Naive thymus-derived CD8-positive, alpha-beta T cell (primary cell): Measurements from ENCODE around the gene ZIC1. TPM values are rescaled to one million over a fixed set of nuclear protein-coding genes. Genes with fewer than 3 reads are reported as not detected.

Experiments
- ATAC-seq, 2 donors: fragments of 150-1000 bp; cut with Tn5 transposase in 1 of 2; sonication (Bioruptor Pico), chemical (Tn5 transposase) in 1 of 2; 1 replicate in 1 of 2; 2 replicates in 1 of 2; pipeline ENCODE4 v1.10.0; 2021; ENCODE audit warnings: mild to moderate bottlenecking in 2 of 2, moderate library complexity in 2 of 2
- POLR2A ChIA-PET: fragments of 350-600 bp; sonication (Branson Sonifier 250); formaldehyde crosslinking; loops from one replicate; lab custom pipeline; 2021; ENCODE audit warnings: antibody characterized with exemption; lab: Charles Lee
- DNase-seq, 10 donors: peaks; one replicate each; pipeline versions ENCODE4 v3.0.0 to v3.0.0-alpha.2; 2020 to 2022
- H3K27ac Mint-ChIP-seq, 10 donors: one replicate each; pipeline ENCODE4 v1.8.0; 2020 to 2022; ENCODE audit warnings: mild to moderate bottlenecking in 10 of 10, mixed read lengths in 10 of 10, moderate library complexity in 4 of 10, inconsistent platforms in 1 of 10
- H3K27me3 Mint-ChIP-seq, 5 donors: one replicate each; pipeline ENCODE4 v1.8.0; 2021 to 2022; ENCODE audit warnings: mixed read lengths in 5 of 5
- H3K36me3 Mint-ChIP-seq, 3 donors: one replicate each; pipeline ENCODE4 v1.8.0; 2020 to 2022; ENCODE audit warnings: mixed read lengths in 3 of 3, mild to moderate bottlenecking in 2 of 3, inconsistent platforms in 1 of 3
- H3K4me1 Mint-ChIP-seq, 4 donors: one replicate each; pipeline ENCODE4 v1.8.0; 2021 to 2022; ENCODE audit warnings: mixed read lengths in 4 of 4
- H3K4me3 Mint-ChIP-seq, 10 donors: one replicate each; pipeline ENCODE4 v1.8.0; 2020 to 2022; ENCODE audit warnings: mild to moderate bottlenecking in 10 of 10, mixed read lengths in 10 of 10, moderate library complexity in 6 of 10, inconsistent platforms in 1 of 10
- H3K9me3 Mint-ChIP-seq, 9 donors: one replicate each; pipeline ENCODE4 v1.8.0; 2020 to 2022; ENCODE audit warnings: mixed read lengths in 9 of 9, mild to moderate bottlenecking in 3 of 9, inconsistent platforms in 1 of 9, moderate library complexity in 1 of 9
- polyA plus RNA-seq, 3 donors: library from polyadenylated mRNA; unstranded; fragments of 300-500 nt; fragmentation: Illumina TruSeq; gene quantifications; one replicate each; pipeline ENCODE4 v1.2.3, GENCODE V29; 2021
- total RNA-seq, 8 experiments: library from RNA in 2 of 8; stranded (reverse) in 2 of 8; gene quantifications; one replicate each; pipeline ENCODE4 v1.2.3 and lab custom pipeline; 2021 to 2026

The ZIC1 gene
- total and polyA plus RNA-seq, 5 experiments from 2014 or later = not detected

DNA sequence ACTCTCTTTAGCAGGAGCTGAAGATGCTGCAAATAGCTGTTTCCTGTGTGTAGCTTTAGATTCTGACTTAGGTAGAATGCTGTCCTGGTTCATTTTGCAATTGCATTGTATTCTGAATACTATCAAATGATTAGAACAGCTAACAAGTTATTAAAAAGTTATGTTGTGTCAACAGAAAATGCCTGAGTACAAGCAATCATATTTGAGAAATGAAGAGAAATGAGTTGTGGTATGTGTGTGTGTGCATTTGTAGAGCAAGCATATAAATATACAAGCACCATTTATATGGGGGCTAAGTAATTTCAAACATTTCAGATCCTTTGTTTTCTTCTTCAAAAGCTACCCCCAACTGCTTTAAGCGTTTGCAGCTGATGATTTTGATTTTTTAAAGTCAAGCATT, 7.8 kb downstream of the ZIC1 start:
- no peak for ATAC-seq
- no peak for DNase-seq
- peaks cover 0 to 62% (median 21%) of the 10 kb centered on the region in 9 donors for H3K9me3 Mint-ChIP-seq
- H3K36me3 Mint-ChIP-seq = peaks cover 12 to 34% (median 13%) of the 10 kb centered on the region in 3 donors
- peaks cover 11 to 23% (median 19%) of the 10 kb centered on the region in 4 donors for H3K4me1 Mint-ChIP-seq
- no peak overlapping the region for H3K27ac Mint-ChIP-seq
- H3K4me3 Mint-ChIP-seq = no peak overlapping the region
- H3K27me3 Mint-ChIP-seq = peaks cover 46 to 86% (median 77%) of the 10 kb centered on the region in 5 donors
- POLR2A ChIA-PET = no interaction called here

DNA sequence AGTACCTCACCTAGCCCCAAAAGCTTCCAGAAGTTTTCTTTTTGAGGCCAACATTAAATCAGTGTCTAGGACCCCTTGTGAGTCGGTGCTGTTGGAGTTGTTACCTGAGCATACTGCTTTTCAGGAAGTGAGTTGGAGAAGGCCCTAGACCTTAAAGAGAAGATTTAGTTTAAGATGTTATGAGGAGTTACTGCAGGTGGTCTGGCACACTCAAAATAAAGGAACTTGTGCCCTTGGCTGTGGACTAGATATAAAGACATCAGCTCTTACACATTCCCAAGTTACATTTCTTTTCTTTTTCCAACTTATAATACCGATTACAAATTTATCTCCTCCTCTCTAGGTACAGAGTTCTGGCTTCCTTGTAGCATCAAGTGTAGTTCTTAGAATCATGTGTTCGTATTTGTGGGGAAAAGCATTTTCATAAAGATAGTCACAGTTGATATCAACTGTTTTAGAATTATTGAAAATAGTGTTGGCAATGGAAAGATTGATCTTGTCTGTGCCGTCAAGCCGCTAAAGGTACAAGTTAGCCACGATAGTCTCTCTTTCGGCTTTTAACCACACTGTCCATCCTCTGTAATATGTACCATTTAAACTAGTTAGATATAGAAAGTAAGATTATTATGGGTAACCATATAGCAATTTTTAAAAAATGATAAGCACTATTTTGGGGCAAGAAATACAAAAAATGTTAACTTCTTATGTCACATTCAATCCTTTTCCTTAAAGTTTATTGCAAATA, 8.6 kb downstream of the ZIC1 start:
- Mint-ChIP-seq H3K27me3 (peaks cover 48 to 87% (median 80%) of the 10 kb centered on the region in 5 donors), H3K27ac (no peak overlapping the region), H3K4me1 (peaks cover 8 to 18% (median 14%) of the 10 kb centered on the region in 4 donors), H3K9me3 (peaks cover 0 to 69% (median 23%) of the 10 kb centered on the region in 9 donors), H3K36me3 (peaks cover 14 to 38% (median 14%) of the 10 kb centered on the region in 3 donors), H3K4me3 (no peak overlapping the region)
- POLR2A ChIA-PET = no interaction called here
- no peak for DNase-seq
- no peak for ATAC-seq

DNA sequence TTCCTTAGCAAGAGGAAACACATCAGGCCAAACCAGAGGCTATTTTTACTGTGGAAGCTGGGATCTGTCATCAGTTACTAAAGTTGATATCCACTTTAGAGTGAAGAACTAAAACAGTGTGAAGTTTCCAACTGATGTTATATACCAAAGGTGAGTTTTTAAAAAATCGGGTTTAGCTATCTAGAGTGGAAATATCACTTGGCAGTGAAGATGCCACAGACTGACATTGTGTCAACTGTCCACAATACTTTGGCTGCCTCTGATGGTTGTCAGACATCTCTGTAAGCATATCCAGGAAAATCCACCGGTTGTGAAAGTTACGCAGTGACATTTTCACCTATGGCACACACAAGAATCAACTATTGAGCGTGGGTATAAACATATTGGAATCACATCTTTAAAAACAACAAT, 9.2 kb downstream of the ZIC1 start:
- H3K36me3 Mint-ChIP-seq = peaks cover 14 to 36% (median 14%) of the 10 kb centered on the region in 3 donors
- DNase-seq (no peak), ATAC-seq (no peak)
- H3K27me3 Mint-ChIP-seq = peaks cover 46 to 87% (median 82%) of the 10 kb centered on the region in 5 donors
- no peak overlapping the region for H3K4me3 Mint-ChIP-seq
- no peak overlapping the region for H3K27ac Mint-ChIP-seq
- peaks cover 0 to 69% (median 22%) of the 10 kb centered on the region in 9 donors for H3K9me3 Mint-ChIP-seq
- POLR2A ChIA-PET = no interaction called here
- H3K4me1 Mint-ChIP-seq = peaks cover 5 to 12% (median 10%) of the 10 kb centered on the region in 4 donors

DNA sequence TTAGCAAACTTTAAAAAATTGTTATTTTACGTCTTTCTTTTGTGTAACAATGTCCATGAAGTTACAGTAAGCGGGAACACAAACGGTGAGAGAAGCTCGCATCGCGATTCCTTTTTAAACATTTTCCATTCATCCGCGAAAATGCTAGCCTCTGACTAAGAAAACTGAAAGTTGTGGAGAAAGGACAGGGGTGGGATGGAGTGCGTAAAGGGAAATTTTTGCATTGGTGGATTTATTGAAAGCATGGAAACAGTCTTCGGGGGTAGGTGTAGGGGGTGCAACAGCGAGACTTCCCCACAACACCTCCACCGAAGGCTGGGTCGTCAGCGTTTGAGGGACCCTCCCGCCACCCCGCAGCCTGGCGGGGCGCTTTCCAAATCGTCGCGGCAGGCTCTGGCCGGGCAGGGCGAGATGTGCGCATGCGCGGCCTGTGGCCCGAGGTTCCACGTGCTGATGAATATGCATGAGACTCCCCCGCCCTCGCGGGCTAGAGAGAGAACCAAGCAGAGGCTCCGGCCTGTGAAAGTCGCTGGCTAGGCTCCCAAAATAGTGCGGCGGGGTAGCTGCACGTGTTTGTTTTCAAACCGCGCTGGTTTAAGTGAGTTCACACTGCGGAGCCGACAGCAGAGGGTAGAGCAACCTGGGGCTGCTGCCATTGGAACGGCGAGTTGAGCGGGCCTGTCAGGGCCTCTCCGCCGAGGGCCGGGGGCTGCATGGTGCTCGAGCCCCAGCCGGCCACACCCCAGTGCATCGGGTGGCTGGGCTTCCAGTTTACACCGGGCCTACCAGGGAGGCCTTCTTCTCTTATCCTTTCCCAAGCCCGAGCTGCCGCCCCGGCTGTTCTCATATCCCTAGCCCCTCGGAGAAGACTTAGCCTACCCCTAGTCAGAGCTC, 9.9 kb downstream of the ZIC1 start:
- peaks cover 0 to 72% (median 20%) of the 10 kb centered on the region in 9 donors for H3K9me3 Mint-ChIP-seq
- ATAC-seq (no peak), DNase-seq (no peak)
- H3K4me1 Mint-ChIP-seq = peaks cover 4 to 7% (median 6%) of the 10 kb centered on the region in 4 donors
- H3K27ac Mint-ChIP-seq = no peak overlapping the region
- peaks cover 48 to 89% (median 84%) of the 10 kb centered on the region in 5 donors for H3K27me3 Mint-ChIP-seq
- H3K36me3 Mint-ChIP-seq = peaks cover 12 to 37% (median 13%) of the 10 kb centered on the region in 3 donors
- H3K4me3 Mint-ChIP-seq = peak overlapping the region in 2 of 10 donors; percentile 9 to 49
- POLR2A ChIA-PET = no interaction called here

DNA sequence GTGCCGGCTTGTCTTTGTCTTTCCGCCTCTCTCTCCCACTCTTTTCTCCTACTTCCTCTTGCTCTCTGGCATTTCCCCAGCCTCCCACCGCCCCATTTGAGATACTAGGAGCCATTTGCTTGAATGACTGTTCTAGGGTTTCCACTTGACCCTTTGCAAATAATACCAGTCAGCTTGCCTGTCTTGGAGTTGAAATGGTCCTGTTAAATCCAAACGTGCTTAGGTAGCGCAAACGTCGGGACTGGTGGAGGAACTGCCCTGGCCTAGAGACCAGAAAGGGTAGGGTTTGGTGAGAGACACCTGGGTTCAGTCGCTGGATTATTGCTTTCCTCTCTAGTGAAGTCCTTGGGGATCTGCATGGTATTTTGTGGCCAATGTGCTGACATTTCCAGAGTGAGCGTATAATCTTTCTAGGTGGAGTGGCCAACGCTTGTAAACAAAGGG, 10.6 kb downstream of the ZIC1 start:
- POLR2A ChIA-PET = no interaction called here
- H3K4me3 Mint-ChIP-seq = peak overlapping the region in 3 of 10 donors; percentile 9 to 49 (median 19)

DNA sequence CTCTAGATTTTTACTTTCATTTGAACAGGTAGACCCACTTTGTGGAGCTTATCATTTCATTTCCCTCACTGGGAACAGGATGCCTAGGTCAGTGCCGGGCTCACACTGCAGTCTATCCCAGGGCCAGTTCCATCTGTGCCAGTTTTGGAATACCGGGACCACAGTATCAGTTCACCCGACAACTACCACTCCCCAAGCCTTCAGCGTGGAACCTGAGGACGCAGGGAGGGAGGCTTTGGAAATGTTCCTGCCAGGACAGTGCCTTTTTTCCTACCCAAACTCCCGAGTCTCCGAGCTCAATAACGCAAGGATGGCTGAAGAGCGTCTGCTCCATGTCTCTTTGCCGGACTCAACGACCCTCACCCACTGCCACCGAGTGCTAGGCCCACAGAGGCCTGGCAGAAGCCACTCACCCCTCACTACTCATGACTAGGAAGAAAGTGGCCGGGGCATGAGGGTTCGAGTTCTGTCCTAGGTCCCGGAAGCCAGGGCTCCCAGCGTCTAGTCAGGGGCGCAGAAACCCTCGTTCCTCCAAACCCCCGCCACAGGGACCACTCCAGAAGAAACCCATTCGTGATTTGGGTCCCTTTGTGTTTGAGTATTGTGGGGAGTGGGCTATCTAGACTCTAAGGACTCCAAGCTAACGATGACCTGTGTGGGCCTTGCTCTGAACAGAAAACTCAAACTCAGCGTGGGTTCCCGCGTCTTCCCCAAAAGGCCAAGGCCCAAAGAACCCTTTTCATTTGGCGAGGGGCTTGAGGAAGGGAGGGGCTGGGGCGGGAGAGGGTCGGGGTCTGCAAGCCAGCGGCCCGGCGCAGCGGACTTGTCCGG, 11.4 kb downstream of the ZIC1 start:
- POLR2A ChIA-PET = no interaction called here
- Mint-ChIP-seq H3K4me1 (peaks cover 3 to 7% (median 5%) of the 10 kb centered on the region in 4 donors), H3K27ac (peak overlapping the region in 1 of 10 donors; percentile 40), H3K4me3 (no peak overlapping the region), H3K36me3 (peaks cover 10 to 28% (median 11%) of the 10 kb centered on the region in 3 donors), H3K27me3 (peaks cover 39 to 84% (median 72%) of the 10 kb centered on the region in 5 donors), H3K9me3 (peaks cover 0 to 58% (median 13%) of the 10 kb centered on the region in 9 donors)
- no peak for ATAC-seq
- no peak for DNase-seq

More for the DNA sequence above, 10.6 kb downstream of the ZIC1 start:
- Mint-ChIP-seq H3K27me3 (peaks cover 44 to 87% (median 79%) of the 10 kb centered on the region in 5 donors), H3K4me1 (peaks cover 3 to 7% (median 5%) of the 10 kb centered on the region in 4 donors), H3K9me3 (peaks cover 0 to 65% (median 17%) of the 10 kb centered on the region in 9 donors), H3K27ac (peak overlapping the region in 1 of 10 donors; percentile 40), H3K36me3 (peaks cover 12 to 33% (median 13%) of the 10 kb centered on the region in 3 donors)
- DNase-seq = no peak
- ATAC-seq = no peak

DNA sequence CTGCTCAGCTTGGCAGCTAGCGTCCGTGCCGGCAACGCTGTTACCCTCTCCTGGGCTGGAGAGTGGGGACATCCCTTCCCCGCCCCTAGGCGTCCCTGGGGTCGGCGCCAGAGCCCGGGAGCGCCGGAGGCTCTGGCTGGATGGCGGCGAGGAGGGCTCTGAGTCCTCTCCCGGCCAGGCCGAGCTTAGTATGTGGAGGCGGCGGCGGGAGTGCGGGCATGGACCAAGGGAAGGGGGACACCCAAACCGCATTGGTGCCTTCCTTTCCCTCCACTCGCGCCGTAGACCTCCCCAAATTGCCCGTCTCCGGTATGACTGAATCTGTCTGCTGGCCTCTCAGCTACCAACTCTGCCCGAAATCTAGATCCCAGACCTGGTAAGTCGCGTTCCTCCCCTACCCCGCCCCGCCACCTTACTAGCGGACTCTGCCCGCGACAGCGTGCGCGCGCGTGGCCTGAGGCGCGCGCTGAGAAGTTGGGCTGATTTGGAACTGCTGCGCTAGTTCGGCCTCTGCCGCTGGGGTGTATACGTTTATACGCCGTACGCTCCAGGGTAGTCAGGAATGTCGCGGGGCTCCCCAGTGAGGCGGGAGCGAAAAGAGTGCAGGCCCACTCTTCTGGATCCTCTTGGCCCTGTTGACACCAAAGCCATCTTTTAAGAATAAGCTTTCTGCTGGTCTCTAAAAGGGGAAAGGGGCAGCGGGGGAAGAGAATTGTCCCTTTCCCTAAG, 12.2 kb downstream of the ZIC1 start:
- Mint-ChIP-seq H3K4me1 (peaks cover 3 to 7% (median 5%) of the 10 kb centered on the region in 4 donors), H3K4me3 (no peak overlapping the region), H3K27me3 (peaks cover 35 to 77% (median 67%) of the 10 kb centered on the region in 5 donors), H3K27ac (no peak overlapping the region), H3K9me3 (peaks cover 0 to 50% (median 13%) of the 10 kb centered on the region in 9 donors), H3K36me3 (peaks cover 8 to 28% (median 10%) of the 10 kb centered on the region in 3 donors)
- ATAC-seq = no peak
- DNase-seq = no peak
- POLR2A ChIA-PET = no interaction called here

DNA sequence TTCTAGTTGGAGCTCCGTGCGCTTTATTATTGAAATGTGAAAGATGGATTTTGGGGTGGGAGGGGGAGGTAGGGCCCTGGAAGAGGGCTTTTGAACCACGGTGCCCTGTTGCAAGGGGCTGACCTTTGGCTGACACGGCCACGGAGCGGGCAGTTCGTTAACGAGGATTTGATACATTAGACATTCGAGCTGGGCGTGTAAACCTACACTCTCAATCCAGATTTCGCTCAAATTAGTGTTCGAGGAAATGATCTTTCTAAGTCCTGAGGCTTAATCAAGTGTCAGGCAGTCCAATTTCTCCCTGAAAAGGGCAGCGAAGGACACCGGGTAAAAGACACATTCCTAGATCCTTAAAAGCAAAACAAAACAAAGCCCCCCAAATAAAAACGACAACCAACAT, 13.0 kb downstream of the ZIC1 start:
- no peak overlapping the region for H3K27ac Mint-ChIP-seq
- no peak for ATAC-seq

DNA sequence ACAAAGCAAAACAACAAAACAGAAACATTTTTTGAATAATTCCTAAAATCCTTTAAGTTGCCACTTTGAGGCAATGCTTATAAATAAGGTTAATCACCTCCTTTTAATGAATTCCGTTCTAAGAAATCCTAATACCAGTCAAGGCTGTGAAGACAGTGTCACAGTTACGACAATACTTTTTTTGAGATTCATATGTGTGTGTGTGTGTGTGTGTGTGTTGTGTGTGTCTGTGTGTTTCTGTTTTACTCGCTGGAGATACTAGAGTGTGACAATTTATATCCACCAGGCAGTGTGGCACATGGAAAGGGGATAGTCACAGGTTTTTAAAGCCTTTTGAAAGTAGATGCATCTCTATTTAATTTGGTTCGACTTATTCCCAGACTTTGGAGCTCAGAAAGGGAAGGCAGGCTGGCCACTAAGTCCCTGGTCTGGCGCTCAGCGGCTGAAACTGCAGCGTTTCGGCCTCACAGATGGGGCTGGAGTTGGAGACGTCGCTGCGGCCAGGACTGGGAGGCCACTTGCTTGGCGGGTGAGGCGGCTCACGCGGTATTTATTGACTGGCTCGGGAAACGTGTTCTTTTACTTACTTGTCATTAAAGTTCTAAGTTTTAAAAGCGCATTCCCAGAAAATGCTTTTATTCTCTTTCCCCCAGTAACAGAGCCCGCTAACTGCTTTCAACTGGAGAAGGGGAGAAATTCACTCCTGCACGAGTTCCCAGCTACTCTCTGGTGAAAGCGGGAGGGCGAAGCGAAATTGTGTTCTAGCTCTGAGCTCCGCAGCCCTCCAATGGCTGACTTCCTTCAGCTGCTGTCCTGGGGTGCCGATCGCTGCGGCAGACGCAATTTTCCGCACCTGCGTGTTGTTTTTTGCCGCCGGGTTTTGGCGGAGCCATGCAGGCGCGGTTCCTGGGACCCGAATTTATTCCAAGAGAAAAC, 13.7 kb downstream of the ZIC1 start:
- Mint-ChIP-seq H3K4me3 (no peak overlapping the region), H3K4me1 (peaks cover 3 to 7% (median 5%) of the 10 kb centered on the region in 4 donors), H3K27ac (peak overlapping the region in 1 of 10 donors; percentile 10), H3K36me3 (peaks cover 8 to 24% (median 10%) of the 10 kb centered on the region in 3 donors), H3K27me3 (peaks cover 34 to 67% (median 60%) of the 10 kb centered on the region in 5 donors), H3K9me3 (peaks cover 0 to 39% (median 12%) of the 10 kb centered on the region in 9 donors)
- no peak for DNase-seq
- ATAC-seq = no peak
- POLR2A ChIA-PET = no interaction called here

More for the DNA sequence above, 13.0 kb downstream of the ZIC1 start:
- POLR2A ChIA-PET = no interaction called here
- DNase-seq = no peak
- peaks cover 8 to 28% (median 10%) of the 10 kb centered on the region in 3 donors for H3K36me3 Mint-ChIP-seq
- H3K4me1 Mint-ChIP-seq = peaks cover 3 to 7% (median 5%) of the 10 kb centered on the region in 4 donors
- H3K27me3 Mint-ChIP-seq = peaks cover 35 to 73% (median 62%) of the 10 kb centered on the region in 5 donors
- no peak overlapping the region for H3K4me3 Mint-ChIP-seq
- H3K9me3 Mint-ChIP-seq = peaks cover 0 to 45% (median 13%) of the 10 kb centered on the region in 9 donors

DNA sequence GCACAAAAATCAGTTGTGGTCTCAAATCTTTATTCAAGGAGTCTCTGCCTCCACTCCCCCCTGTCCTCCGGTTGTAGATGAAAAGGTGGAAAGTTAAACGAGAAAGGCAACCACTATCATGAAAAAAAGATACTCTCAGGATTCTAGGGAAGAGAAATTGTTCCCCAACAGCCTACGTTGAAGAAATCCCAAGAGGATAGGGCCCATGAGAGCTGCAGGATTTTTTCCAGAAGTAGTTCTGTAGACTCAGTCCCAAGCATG, 14.3 kb downstream of the ZIC1 start:
- DNase-seq = no peak
- no peak overlapping the region for H3K4me3 Mint-ChIP-seq
- H3K27me3 Mint-ChIP-seq = peaks cover 30 to 61% (median 57%) of the 10 kb centered on the region in 5 donors
- H3K36me3 Mint-ChIP-seq = peaks cover 8 to 18% (median 10%) of the 10 kb centered on the region in 3 donors
- H3K9me3 Mint-ChIP-seq = peaks cover 0 to 33% (median 8%) of the 10 kb centered on the region in 9 donors
- no peak overlapping the region for H3K27ac Mint-ChIP-seq
- peaks cover 3 to 7% (median 5%) of the 10 kb centered on the region in 4 donors for H3K4me1 Mint-ChIP-seq
- POLR2A ChIA-PET = no interaction called here
- no peak for ATAC-seq
